ENCODE measurements around the gene PLCD3. TPM values are rescaled to one million over a fixed set of nuclear protein-coding genes. Genes with fewer than 3 reads are reported as not detected.

The PLCD3 gene
- total and polyA plus RNA-seq, 2 of the 8 experiments (the other 6 are each of a cell fraction or from before 2014, with no cell fraction given): 26.5 to 48.1 TPM

DNA sequence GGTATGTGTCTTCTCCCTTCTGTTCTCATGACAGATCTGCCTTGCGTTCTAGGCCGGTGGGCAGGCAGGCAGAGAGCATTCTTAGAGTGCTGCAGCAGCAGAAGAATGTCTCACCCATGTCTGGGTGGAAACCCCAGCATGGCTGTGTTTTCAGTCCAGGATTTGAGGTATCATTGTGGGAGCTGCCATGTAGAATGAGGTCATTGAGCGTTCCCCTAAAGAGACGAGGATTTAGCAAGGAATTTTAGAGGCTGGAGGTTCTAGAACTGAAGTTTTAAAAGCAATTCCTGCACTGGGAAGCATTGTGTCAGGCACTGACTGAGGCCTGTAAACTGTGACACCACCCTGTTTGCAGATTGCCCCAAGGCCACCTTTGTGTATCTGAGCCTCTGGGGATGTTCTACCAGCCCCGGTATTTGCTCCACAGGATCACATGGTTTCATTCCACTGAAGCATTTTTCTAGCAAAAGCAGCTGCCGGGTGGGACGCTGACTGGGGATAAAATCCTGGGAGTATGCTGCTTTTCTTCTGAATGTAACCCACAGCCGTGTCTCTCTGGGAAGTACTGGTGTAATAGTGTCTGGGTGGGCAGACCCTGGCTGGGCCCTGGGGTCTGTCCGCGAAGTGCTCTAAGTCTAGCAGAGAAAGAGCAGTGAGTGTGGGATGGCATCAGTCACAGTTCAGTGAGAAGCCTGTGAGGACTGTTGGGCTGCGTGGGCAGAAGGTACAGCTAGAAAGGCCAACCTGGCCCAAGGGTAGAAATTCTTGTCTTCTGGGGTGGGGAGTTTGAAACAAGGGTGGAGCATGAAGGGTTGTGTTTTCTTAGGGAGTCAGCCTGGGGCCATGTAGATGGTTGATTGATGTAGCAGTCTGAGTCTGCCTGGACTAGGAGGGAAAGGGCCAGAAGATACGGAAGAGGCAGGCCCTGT, 30.2 kb downstream of the PLCD3 start:
- 92% methylated on average over 12 of the region's 12 CpGs; no CpG with 5 or more reads in 1 of the 2 experiments for WGBS, 2 experiments (ENCODE audit: extremely low coverage in 1 of 2, insufficient coverage in 1 of 2, insufficient read length in 1 of 2, insufficient replicate concordance in 2 of 2, low coverage in 1 of 2, low lambda C conversion rate in 2 of 2, missing lambda C conversion rate in 1 of 2)
- H4K20me1 ChIP-seq (replicated peaks in 1 of 2; ENCODE audit: control insufficient read depth in 1 of 2, insufficient read depth in 2 of 2, low read length in 2 of 2): peaks cover 1 to 8% of the 10 kb centered on the region in 2 experiments
- no peak for DNase-seq (ENCODE audit: low read depth in 1 of 2, low spot score in 2 of 2)

More for the DNA sequence above, 30.2 kb downstream of the PLCD3 start:
- Histone ChIP-seq H3K56ac (replicated peaks; ENCODE audit: insufficient read length, low read depth, low read length) (no peak overlapping the region), H2AK5ac (ENCODE audit: low read depth, low read length) (no peak overlapping the region), H3K27ac (ENCODE audit: low read depth, low read length) (no peak overlapping the region), H3K79me1 (ENCODE audit: low read depth, low read length) (no peaks in the 10 kb centered on the region; the same call in 1 of the 2 replicates), H2BK120ac (replicated peaks; ENCODE audit: low read depth, low read length) (no peak overlapping the region), H4K8ac (ENCODE audit: extremely low read depth, insufficient read depth, low read length) (no peak overlapping the region), H4K91ac (replicated peaks; ENCODE audit: insufficient read length, low read length) (no peak overlapping the region), H2BK5ac (ENCODE audit: low read depth, low read length) (no peak overlapping the region), H2BK15ac (ENCODE audit: low read length) (no peak overlapping the region), H3K4me1 (replicated peaks in 1 of 4; ENCODE audit: control insufficient read depth in 3 of 4, insufficient read depth in 4 of 4, low read length in 3 of 4) (no peaks in the 10 kb centered on the region; a peak in 1 of 7 replicates), H3K9me3 (ENCODE audit: insufficient read depth in 2 of 2, low read depth in 1 of 2, low read length in 1 of 2) (no peaks in the 10 kb centered on the region), H3K14ac (ENCODE audit: insufficient read length) (no peak overlapping the region), H3K4me3 (ENCODE audit: extremely low read depth in 1 of 4, insufficient read depth in 2 of 4, low read depth in 3 of 4, low read length in 4 of 4) (no peak overlapping the region), H3K79me2 (ENCODE audit: control insufficient read depth in 1 of 2, insufficient read depth in 2 of 2, low read length in 2 of 2) (no peaks in the 10 kb centered on the region), H3K27me3 (replicated peaks in 1 of 4; ENCODE audit: control insufficient read depth in 3 of 4, extremely low read depth in 1 of 4, insufficient read depth in 3 of 4, low read length in 3 of 4) (no peaks in the 10 kb centered on the region), H3K18ac (ENCODE audit: extremely low read depth, low read length) (no peak overlapping the region), H3K23me2 (ENCODE audit: low read depth, low read length) (no peaks in the 10 kb centered on the region), H3K23ac (ENCODE audit: insufficient read length) (no peak overlapping the region), H3K4me2 (ENCODE audit: insufficient read depth in 1 of 2, low read depth in 2 of 2, low read length in 2 of 2) (no peak overlapping the region), H4K5ac (ENCODE audit: insufficient read length, low read depth, low read length) (no peak overlapping the region), H3K4ac (replicated peaks; ENCODE audit: insufficient read length, low read depth, low read length) (no peak overlapping the region), H2BK12ac (ENCODE audit: low read depth, low read length) (no peak overlapping the region), H3K36me3 (ENCODE audit: control insufficient read depth in 2 of 4, insufficient read depth in 4 of 4, low read length in 3 of 4) (peaks cover 44 to 73% (median 68%) of the 10 kb centered on the region in 4 experiments), H2AFZ (ENCODE audit: low read length) (no peak overlapping the region), H2BK20ac (ENCODE audit: low read length) (no peak overlapping the region), H3K9ac (replicated peaks in 1 of 4; ENCODE audit: extremely low read depth in 1 of 4, low read depth in 3 of 4, low read length in 3 of 4) (no peak overlapping the region)
- ChIA-PET POLR2A (ENCODE audit: partially characterized antibody) (interaction anchor here (0.6 to 1.3 kb wide), 3 partner anchors 9 to 57 kb away, joined by 3 to 4 read pairs (median 3); no protein-coding TSS in a partner anchor), CTCF (ENCODE audit: partially characterized antibody) (interaction anchor here (1.0 to 8.1 kb wide), 4 partner anchors 16 to 182 kb away, joined by 3 to 50 read pairs (median 3); partner anchors contain the start of gene ACBD4)
- TF ChIP-seq MAFK (IDR thresholded peaks at IDR 0.05; ENCODE audit: low read depth, low read length): no peak
- TF ChIP-seq POLR2AphosphoS5 (IDR thresholded peaks at IDR 0.05; ENCODE audit: low read depth, low read length): peak; percentile 39; the same call in 1 of the 2 replicates
- no peak for FAIRE-seq
